Measurements from ENCODE around the gene AOX1.
"Not testable (repeated sequence)": the region's sequence is repeated elsewhere in the genome, so short reads cannot be mapped to it uniquely, and the experiment has no call there.

Gene AOX1

GRCh38 chr2:200603972-200604371, 18.2 kb downstream of the AOX1 start:
- no peak for DNase-seq

GRCh38 chr2:200604571-200605255, 18.9 kb downstream of the AOX1 start:
- DNase-seq, result no peak

GRCh38 chr2:200608341-200609027, 22.7 kb downstream of the AOX1 start:
- DNase-seq, result no peak

- no peak for DNase-seq
Measured at GRCh38 chr2:200609028-200609614, 23.3 kb downstream of the AOX1 start.

GRCh38 chr2:200610217-200610616, 24.4 kb downstream of the AOX1 start:
- not testable (repeated sequence) for DNase-seq

- no peak for DNase-seq
Measured at GRCh38 chr2:200613692-200614091, 27.9 kb downstream of the AOX1 start.

- no peak for DNase-seq
Measured at GRCh38 chr2:200614249-200614648, 28.4 kb downstream of the AOX1 start.

GRCh38 chr2:200615247-200615646, 29.4 kb downstream of the AOX1 start:
- DNase-seq, result no peak

GRCh38 chr2:200616193-200616592, 30.4 kb downstream of the AOX1 start:
- DNase-seq, result no peak

- DNase-seq, result no peak
Measured at GRCh38 chr2:200616656-200617055, 30.8 kb downstream of the AOX1 start.

GRCh38 chr2:200617156-200618053, 31.6 kb downstream of the AOX1 start:
- no peak for DNase-seq

- DNase-seq, result no peak
Measured at GRCh38 chr2:200618054-200618419, 32.2 kb downstream of the AOX1 start.

- peak; percentile 65 for DNase-seq
Measured at GRCh38 chr2:200618590-200619021, 32.8 kb downstream of the AOX1 start.

GRCh38 chr2:200619279-200619678, 33.5 kb downstream of the AOX1 start:
- DNase-seq, result no peak

- DNase-seq, result no peak
Measured at GRCh38 chr2:200620606-200621390, 35.0 kb downstream of the AOX1 start.

- no peak for DNase-seq
Measured at GRCh38 chr2:200622106-200622505, 36.3 kb downstream of the AOX1 start.

- no peak for DNase-seq
Measured at GRCh38 chr2:200624026-200624425, 38.2 kb downstream of the AOX1 start.

- no peak for DNase-seq
Measured at GRCh38 chr2:200624658-200625057, 38.8 kb downstream of the AOX1 start.

GRCh38 chr2:200625282-200625681, 39.5 kb downstream of the AOX1 start:
- no peak for DNase-seq

GRCh38 chr2:200625958-200626363, 40.1 kb downstream of the AOX1 start:
- DNase-seq, result no peak

GRCh38 chr2:200627110-200627770, 41.4 kb downstream of the AOX1 start:
- no peak for DNase-seq

GRCh38 chr2:200628461-200628860, 42.6 kb downstream of the AOX1 start:
- not testable (repeated sequence) for DNase-seq

Measured in midbrain (tissue), 1 donor.